HG02759 (cell line): ENCODE measurements around the gene MFAP2.

Experiments used
- ATAC-seq: cut with Tn5 transposase; IDR thresholded peaks from one replicate; pipeline ENCODE4 v1.9.1; 2021; ENCODE audit warnings: mild to moderate bottlenecking, moderate library complexity; ENCODE audit not compliant: unreplicated experiment

The MFAP2 gene

GRCh38 chr1:17008208-17008855, 27.9 kb upstream of the MFAP2 start:
- no peak for ATAC-seq

- no peak for ATAC-seq
Observed at GRCh38 chr1:17007121-17007520, 26.7 kb upstream of the MFAP2 start.

- no peak for ATAC-seq
Observed at GRCh38 chr1:17005365-17005740, 24.9 kb upstream of the MFAP2 start.

DNA sequence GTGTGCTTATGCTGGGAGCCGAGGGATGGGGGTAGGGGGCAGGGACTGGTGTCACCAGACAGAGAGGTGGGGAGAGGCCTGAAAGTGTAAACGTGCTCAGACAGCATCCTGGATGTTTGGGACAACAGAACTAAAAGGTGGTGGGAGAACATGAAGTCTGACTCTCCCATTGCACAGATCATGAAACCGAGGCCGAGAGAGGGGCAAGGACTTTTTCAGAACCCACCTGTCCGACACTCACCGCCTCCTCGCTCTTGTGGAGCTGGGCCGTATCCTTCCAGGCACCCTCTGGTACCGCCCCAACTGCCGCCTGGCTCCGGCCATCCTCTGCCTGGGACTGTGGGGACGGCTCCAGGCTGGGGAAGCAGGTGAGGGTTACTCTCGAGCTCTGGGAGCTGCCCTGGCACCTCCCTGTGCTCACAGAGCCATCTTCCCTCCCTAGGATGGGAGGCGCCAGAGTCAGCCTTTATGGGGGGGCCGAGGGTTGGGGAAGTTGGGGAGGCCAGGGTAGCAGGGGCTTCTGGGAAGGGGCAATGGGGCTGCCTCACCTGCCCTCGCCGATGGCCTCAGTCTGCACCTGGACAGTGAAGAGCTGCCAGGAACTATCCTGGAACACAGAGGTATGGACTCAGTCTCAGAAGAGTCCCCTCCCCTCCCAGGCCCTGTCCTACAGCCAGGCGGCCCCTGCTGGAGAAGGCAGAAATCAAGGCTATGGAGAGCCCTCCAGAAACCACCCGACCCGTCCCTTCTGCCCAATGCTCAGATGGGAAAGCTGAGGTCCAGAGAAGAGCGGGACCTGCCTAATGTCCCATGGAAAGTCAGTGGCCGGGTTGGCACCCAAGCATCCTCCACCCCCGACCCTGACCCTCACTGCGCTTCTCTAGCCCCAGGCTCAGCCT, 24.3 kb upstream of the MFAP2 start:
- ATAC-seq = no peak

GRCh38 chr1:17002524-17002902, 22.1 kb upstream of the MFAP2 start:
- ATAC-seq = no peak

GRCh38 chr1:17001760-17002523, 21.5 kb upstream of the MFAP2 start:
- ATAC-seq = no peak

DNA sequence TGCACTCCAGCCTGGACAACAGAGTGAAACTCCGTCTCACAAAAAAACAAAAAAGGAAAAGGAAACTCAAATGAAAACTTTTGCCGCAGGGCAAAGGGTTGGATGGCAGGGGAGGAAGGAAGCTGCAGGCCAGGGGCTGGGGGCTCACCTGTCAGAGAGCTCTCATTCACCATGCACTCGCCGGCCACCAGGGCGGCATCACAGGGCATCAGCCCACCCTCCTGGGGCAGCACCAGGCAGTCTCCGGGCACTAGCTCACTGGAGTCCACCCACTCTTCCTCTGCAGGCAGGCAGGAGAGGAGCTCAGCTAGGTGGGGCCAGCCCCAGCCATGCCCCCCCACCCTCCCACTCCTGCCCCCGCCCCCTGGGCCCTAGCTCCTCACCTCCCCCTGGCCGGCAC, 19.4 kb upstream of the MFAP2 start:
- no peak for ATAC-seq

- ATAC-seq = no peak
Observed at GRCh38 chr1:16998589-16998988, 18.2 kb upstream of the MFAP2 start.

DNA sequence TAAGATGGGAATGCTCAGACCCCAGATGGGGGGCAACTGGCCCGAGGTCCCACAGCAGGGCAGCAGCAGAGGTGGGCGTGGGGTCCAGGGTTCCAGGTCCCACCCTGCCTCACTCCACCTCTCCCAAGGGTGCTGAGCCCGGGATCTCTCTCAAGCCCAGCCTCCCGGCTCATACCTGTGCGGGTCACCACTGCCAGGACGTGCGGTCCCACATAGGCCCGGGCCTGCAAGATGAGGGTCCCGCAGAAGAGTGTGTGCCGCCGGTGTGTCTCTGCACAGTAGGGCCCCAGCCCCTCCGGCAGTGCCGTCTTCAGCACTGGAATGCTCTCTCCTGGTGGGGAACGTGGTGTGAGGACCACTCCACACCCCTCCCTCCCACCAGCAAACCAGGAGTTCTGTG, 16.4 kb upstream of the MFAP2 start:
- no peak for ATAC-seq

GRCh38 chr1:16993521-16994038, 13.2 kb upstream of the MFAP2 start:
- no peak for ATAC-seq

DNA sequence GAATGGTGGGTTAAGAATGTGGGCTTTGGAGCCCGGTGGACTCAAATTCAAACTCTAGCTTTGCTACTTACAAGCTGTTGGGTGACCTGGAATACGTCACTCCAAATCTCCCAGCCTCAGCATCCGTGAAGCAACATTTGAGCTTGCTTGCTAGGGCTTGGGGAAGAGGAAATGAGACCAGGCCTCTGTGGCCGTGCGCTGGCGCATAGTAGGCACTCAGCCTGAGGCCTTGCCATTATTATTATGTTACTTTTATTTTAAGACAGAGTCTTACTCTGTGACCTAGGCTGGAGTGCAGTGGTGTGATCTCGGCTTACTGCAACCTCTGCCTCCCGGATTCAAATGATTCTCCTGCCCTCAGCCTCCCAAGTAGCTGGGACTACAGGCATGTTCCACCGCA, 12.3 kb upstream of the MFAP2 start:
- no peak for ATAC-seq

DNA sequence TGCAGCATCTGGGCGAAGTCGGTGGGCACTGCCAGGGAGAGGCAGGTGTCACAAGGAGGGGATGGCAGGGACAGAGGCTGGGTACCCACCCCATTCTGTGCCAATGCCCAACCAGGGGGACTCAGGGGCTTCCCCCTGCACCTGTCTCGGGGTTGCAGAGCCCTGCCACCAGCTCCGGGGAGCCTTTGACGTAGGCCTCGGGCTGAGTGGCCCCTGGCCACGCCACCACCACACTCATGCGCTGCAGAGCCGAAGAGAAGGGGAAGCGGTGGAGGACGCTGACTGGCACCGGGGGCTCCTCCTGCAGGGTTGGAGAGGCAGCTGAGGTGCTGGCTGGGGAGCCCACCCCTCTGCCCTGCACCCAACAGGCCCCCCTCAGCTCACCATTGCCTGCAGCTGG, 11.7 kb upstream of the MFAP2 start:
- no peak for ATAC-seq

- no peak for ATAC-seq
Observed at GRCh38 chr1:16991571-16991970, 11.2 kb upstream of the MFAP2 start.

DNA sequence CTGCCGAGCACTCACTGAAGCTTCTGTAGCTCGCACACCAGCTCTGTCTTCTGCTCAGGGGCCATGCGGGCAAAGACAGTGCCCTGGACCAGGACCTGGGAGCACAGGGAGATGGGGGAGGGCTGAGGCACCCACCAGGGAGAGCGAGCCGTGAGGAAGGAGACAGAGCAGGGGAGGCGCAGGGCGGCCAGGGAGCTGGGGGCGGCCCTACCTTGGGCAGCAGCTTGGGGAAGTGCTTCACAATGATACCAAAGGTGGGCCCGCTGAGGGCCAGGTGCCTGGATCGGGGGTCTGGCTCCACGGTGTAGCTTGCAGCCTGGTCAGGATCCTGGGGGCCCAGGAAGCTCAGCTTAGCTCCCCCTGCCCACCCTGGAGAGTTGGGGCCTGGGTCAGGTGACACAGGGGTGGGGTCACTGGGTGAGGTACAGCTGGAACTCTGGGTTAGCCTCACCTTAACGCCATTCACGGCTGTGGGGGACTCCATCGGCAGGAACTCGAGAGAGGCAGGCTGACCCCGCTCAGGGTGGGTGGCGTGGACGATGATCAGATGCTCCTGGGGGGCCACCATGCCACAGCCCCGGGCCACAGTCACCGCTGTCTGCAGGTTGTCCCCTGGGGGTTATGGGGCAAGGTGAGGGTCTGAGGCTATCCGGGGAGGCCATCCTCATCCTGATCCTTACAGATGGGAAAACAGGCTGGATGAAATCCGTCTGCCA, 9.4 kb upstream of the MFAP2 start:
- ATAC-seq = no peak

- ATAC-seq = no peak
Observed at GRCh38 chr1:16988210-16988609, 7.8 kb upstream of the MFAP2 start.

- ATAC-seq = no peak
Observed at GRCh38 chr1:16986962-16987361, 6.5 kb upstream of the MFAP2 start.

DNA sequence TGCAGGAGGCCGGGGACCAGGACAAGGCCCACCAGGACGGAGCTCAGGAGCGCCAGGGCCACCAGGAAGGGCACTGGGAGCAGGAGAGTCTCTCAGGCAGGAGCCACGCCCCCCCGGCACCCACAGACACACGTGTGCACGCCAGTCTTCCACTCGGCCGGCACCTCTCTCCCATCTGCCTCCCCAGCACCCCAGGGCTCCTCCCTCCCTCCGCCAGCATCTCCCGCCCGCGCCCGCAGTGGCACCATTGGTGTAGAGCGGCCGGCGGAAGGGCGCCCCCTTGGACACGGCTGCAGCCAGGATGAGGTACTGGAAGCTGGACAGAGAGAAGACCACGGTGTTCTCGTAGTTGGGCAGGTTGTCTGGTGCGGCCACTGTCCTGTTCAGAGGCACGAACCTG, 6.1 kb upstream of the MFAP2 start:
- ATAC-seq = no peak

DNA sequence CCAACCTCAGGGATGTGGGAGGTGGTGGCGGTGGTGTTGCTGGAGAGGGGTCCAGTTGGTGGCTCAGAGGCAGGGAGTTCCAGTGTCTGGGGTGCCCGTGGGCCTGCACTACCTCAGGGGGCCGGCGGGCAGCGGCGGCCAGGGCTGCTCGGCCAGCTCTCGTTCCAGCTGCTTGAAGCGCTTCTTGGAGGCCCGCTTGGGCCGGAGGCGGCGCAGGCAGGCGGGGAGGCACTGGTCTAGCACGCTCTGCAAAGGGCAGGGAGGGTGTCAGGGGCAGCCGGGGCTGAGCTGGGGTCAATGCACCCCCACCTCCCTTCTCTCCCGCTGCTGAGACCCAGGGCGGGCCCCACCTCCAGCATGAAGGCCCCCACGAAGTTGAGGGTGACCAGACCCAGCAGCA, 5.7 kb upstream of the MFAP2 start:
- ATAC-seq = no peak

GRCh38 chr1:16984717-16985116, 4.3 kb upstream of the MFAP2 start:
- ATAC-seq = no peak

- ATAC-seq = no peak
Observed at GRCh38 chr1:16983649-16984048, 3.2 kb upstream of the MFAP2 start.

DNA sequence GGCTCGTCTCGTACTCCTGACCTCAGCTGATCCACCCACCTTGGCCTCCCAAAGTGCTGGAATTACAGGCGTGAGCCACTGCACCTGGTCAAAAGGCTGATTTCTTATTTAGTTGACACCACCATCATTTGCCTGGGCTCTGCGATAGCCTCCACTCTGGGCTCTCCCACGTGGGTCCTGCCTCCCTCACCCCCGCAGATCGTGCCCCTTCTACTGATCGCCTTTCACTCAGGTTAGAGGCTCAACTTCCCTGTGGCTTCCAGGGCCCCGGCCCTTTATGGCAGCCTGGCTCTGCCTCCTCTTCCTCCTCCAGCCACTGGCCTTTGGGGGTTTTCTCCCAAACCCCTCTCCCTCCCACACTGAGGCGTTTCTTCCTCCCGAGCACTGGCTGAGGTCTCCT, 2.5 kb upstream of the MFAP2 start:
- ATAC-seq = no peak
